Neural cell (in vitro differentiated cells): ENCODE results near the gene ITGAX. TPM values are rescaled to one million over a fixed set of nuclear protein-coding genes. Genes with fewer than 3 reads are reported as not detected.

Experiments
- H2AFZ ChIP-seq: fragments of 200-600, 300-800 bp; sonication (generic), shearing (Covaris generic); 2 replicates; pipeline ENCODE4 v1.6.0; 2014; ENCODE audit warnings: low read depth, mild to moderate bottlenecking, antibody characterized with exemption, low read length, moderate library complexity
- H3F3A ChIP-seq: fragments of 200-600 bp; shearing (Covaris generic); 2 replicates; pipeline ENCODE4 v1.6.1; 2016; ENCODE audit warnings: mild to moderate bottlenecking, moderate library complexity, mixed read lengths, antibody characterized with exemption, low read length; ENCODE audit not compliant: insufficient read depth, poor library complexity, severe bottlenecking
- H3K27ac ChIP-seq: fragments of 200-600, 300-800 bp; sonication (generic), shearing (Covaris generic); 2 replicates; pipeline ENCODE4 v1.5.1; 2014; ENCODE audit warnings: mild to moderate bottlenecking, low read length, moderate library complexity
- H3K27me3 ChIP-seq: fragments of 300-800, 200-600 bp; sonication (generic), shearing (Covaris generic); 2 replicates; pipeline ENCODE4 v1.6.0; 2014; ENCODE audit warnings: mild to moderate bottlenecking, low read depth, low read length, moderate library complexity; ENCODE audit not compliant: insufficient read depth
- H3K36me3 ChIP-seq: fragments of 300-800, 200-600 bp; sonication (generic), shearing (Covaris generic); 2 replicates; pipeline ENCODE4 v1.5.1; 2014; ENCODE audit warnings: mild to moderate bottlenecking, antibody characterized with exemption, low read length, moderate library complexity; ENCODE audit not compliant: insufficient read depth
- H3K4me2 ChIP-seq: fragments of 300-800, 200-600 bp; sonication (generic), shearing (Covaris generic); 2 replicates; pipeline ENCODE4 v1.6.0; 2014; ENCODE audit warnings: mild to moderate bottlenecking, low read length
- H3K4me3 ChIP-seq: fragments of 300-800, 200-600 bp; sonication (generic), shearing (Covaris generic); 2 replicates; pipeline ENCODE4 v1.5.1; 2014; ENCODE audit warnings: mild to moderate bottlenecking, low read length, moderate library complexity
- H3K79me2 ChIP-seq: fragments of 200-600 bp; shearing (Covaris generic); replicated peaks from 2 replicates; pipeline ENCODE4 v1.6.0; 2014; ENCODE audit warnings: mild to moderate bottlenecking, low read length, moderate library complexity; ENCODE audit not compliant: insufficient read depth
- H3K9ac ChIP-seq: fragments of 300-800, 200-600 bp; sonication (generic), shearing (Covaris generic); 2 replicates; pipeline ENCODE4 v1.6.1; 2016; ENCODE audit warnings: mild to moderate bottlenecking, low read length, mixed read lengths
- H3K9me2 ChIP-seq: fragments of 200-600 bp; shearing (Covaris generic); 2 replicates; pipeline ENCODE4 v1.6.1; 2016; ENCODE audit warnings: mild to moderate bottlenecking, low read length, mixed read lengths; ENCODE audit not compliant: insufficient read depth
- H3K9me3 ChIP-seq: fragments of 200-600, 300-800 bp; sonication (generic), shearing (Covaris generic); 2 replicates; pipeline ENCODE4 v1.6.1; 2016; ENCODE audit warnings: mild to moderate bottlenecking, mixed run types, low read length, moderate library complexity, mixed read lengths
- H4K20me1 ChIP-seq: fragments of 200-600 bp; shearing (Covaris generic); 2 replicates; pipeline ENCODE4 v1.6.1; 2016; ENCODE audit warnings: mild to moderate bottlenecking, mixed run types; ENCODE audit not compliant: insufficient read depth
- EP300 ChIP-seq: fragments of 450-650 bp; conservative IDR thresholded peaks from 2 replicates; pipeline ENCODE4 v1.6.1; 2014; ENCODE audit warnings: antibody characterized with exemption, mild to moderate bottlenecking, moderate library complexity; ENCODE audit not compliant: poor library complexity, severe bottlenecking
- EZH2 ChIP-seq: fragments of 200-600, 300-800 bp; shearing (Covaris generic), sonication (generic); IDR thresholded peaks from 2 replicates; pipeline ENCODE4 v1.6.1; 2014; ENCODE audit warnings: antibody characterized with exemption, low read length, borderline replicate concordance, mild to moderate bottlenecking; ENCODE audit not compliant: insufficient read depth, poor library complexity, severe bottlenecking
- MXI1 ChIP-seq: fragments of 450-650 bp; conservative IDR thresholded peaks from 2 replicates; pipeline ENCODE4 v1.6.1; 2014; ENCODE audit warnings: antibody characterized with exemption, mild to moderate bottlenecking; ENCODE audit not compliant: poor library complexity, severe bottlenecking
- POLR2AphosphoS5 ChIP-seq: IDR thresholded peaks from 2 replicates; pipeline ENCODE4 v1.6.1; 2012
- RAD21 ChIP-seq: fragments of 450-650 bp; conservative IDR thresholded peaks from 2 replicates; pipeline ENCODE4 v1.6.1; 2014; ENCODE audit warnings: antibody characterized with exemption, mild to moderate bottlenecking, moderate library complexity
- SMC3 ChIP-seq: fragments of 450-650 bp; conservative IDR thresholded peaks from 2 replicates; pipeline ENCODE4 v1.6.1; 2014; ENCODE audit warnings: antibody characterized with exemption, mild to moderate bottlenecking, moderate library complexity; ENCODE audit not compliant: poor library complexity
- TAF1 ChIP-seq: IDR thresholded peaks from 2 replicates; pipeline ENCODE4 v1.6.1; 2012; ENCODE audit warnings: low read depth
- polyA plus RNA-seq: library from polyadenylated mRNA; depleted of rRNA; stranded (reverse); fragments of >200 nt; gene quantifications from 2 replicates; pipeline ENCODE4 v1.2.3, GENCODE V29; 2014
- TF ChIP-seq, protein P1 (sequence below): fragments of 450-650 bp; IDR thresholded peaks from 2 replicates; pipeline ENCODE4 v1.5.1; 2014; ENCODE audit warnings: antibody characterized with exemption, mild to moderate bottlenecking, moderate library complexity; ENCODE audit not compliant: poor library complexity, severe bottlenecking
- TF ChIP-seq, protein P2 (sequence below): IDR thresholded peaks from 2 replicates; pipeline ENCODE4 v1.6.1; 2012; ENCODE audit warnings: borderline replicate concordance

The ITGAX gene
- polyA plus RNA-seq, 1 donor from 2014 or later: not detected

GRCh38 chr16:31413381-31413780 is 58.4 kb downstream of the ITGAX start:
- no peak for TF ChIP-seq EZH2
- TF ChIP-seq, protein P1, sequence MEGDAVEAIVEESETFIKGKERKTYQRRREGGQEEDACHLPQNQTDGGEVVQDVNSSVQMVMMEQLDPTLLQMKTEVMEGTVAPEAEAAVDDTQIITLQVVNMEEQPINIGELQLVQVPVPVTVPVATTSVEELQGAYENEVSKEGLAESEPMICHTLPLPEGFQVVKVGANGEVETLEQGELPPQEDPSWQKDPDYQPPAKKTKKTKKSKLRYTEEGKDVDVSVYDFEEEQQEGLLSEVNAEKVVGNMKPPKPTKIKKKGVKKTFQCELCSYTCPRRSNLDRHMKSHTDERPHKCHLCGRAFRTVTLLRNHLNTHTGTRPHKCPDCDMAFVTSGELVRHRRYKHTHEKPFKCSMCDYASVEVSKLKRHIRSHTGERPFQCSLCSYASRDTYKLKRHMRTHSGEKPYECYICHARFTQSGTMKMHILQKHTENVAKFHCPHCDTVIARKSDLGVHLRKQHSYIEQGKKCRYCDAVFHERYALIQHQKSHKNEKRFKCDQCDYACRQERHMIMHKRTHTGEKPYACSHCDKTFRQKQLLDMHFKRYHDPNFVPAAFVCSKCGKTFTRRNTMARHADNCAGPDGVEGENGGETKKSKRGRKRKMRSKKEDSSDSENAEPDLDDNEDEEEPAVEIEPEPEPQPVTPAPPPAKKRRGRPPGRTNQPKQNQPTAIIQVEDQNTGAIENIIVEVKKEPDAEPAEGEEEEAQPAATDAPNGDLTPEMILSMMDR: no peak
- no peak for TF ChIP-seq RAD21
- TF ChIP-seq SMC3: no peak
- no peak for TF ChIP-seq MXI1
- TF ChIP-seq EP300: no peak
- TF ChIP-seq TAF1: no peak
- TF ChIP-seq, protein P2, sequence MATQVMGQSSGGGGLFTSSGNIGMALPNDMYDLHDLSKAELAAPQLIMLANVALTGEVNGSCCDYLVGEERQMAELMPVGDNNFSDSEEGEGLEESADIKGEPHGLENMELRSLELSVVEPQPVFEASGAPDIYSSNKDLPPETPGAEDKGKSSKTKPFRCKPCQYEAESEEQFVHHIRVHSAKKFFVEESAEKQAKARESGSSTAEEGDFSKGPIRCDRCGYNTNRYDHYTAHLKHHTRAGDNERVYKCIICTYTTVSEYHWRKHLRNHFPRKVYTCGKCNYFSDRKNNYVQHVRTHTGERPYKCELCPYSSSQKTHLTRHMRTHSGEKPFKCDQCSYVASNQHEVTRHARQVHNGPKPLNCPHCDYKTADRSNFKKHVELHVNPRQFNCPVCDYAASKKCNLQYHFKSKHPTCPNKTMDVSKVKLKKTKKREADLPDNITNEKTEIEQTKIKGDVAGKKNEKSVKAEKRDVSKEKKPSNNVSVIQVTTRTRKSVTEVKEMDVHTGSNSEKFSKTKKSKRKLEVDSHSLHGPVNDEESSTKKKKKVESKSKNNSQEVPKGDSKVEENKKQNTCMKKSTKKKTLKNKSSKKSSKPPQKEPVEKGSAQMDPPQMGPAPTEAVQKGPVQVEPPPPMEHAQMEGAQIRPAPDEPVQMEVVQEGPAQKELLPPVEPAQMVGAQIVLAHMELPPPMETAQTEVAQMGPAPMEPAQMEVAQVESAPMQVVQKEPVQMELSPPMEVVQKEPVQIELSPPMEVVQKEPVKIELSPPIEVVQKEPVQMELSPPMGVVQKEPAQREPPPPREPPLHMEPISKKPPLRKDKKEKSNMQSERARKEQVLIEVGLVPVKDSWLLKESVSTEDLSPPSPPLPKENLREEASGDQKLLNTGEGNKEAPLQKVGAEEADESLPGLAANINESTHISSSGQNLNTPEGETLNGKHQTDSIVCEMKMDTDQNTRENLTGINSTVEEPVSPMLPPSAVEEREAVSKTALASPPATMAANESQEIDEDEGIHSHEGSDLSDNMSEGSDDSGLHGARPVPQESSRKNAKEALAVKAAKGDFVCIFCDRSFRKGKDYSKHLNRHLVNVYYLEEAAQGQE: no peak
- no peak for TF ChIP-seq POLR2AphosphoS5
- H3F3A ChIP-seq: no peaks in the 10 kb centered on the region
- H3K9ac ChIP-seq: no peak overlapping the region
- H3K9me2 ChIP-seq: no peaks in the 10 kb centered on the region
- no peaks in the 10 kb centered on the region for H4K20me1 ChIP-seq
- H3K4me2 ChIP-seq: no peak overlapping the region
- H3K4me3 ChIP-seq: no peak overlapping the region
- H3K27ac ChIP-seq: no peak overlapping the region
- H3K36me3 ChIP-seq: no peaks in the 10 kb centered on the region
- no peaks in the 10 kb centered on the region for H3K9me3 ChIP-seq
- H2AFZ ChIP-seq: no peak overlapping the region
- H3K79me2 ChIP-seq: no peaks in the 10 kb centered on the region
- H3K27me3 ChIP-seq: no peaks in the 10 kb centered on the region

DNA sequence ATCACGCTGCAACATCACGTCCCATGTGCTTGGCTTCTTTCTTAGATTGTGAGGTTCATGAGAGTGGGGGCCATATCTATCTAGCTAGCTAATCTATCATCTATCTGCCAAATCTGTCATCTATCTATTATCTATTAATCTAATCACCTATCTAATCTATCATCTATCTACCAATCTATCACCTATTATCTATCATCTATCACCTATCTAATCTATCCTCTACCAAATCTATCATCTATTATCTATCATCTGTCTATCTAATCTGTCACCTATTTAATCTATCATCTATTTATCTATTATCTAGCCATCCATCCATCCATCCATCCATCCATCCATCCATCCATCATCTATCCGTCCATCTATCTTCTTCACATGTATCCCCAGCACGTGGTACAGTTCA is 59.0 kb downstream of the ITGAX start:
- TF ChIP-seq EP300 (no peak), RAD21 (no peak), POLR2AphosphoS5 (no peak), SMC3 (no peak), EZH2 (no peak), TAF1 (no peak), MXI1 (no peak)
- TF ChIP-seq, protein P1: no peak
- TF ChIP-seq, protein P2: no peak
- no peaks in the 10 kb centered on the region for H3K36me3 ChIP-seq
- H2AFZ ChIP-seq: no peak overlapping the region
- no peaks in the 10 kb centered on the region for H3F3A ChIP-seq
- H3K27ac ChIP-seq: no peak overlapping the region
- no peaks in the 10 kb centered on the region for H3K27me3 ChIP-seq
- H3K79me2 ChIP-seq: no peaks in the 10 kb centered on the region
- no peak overlapping the region for H3K4me2 ChIP-seq
- H3K9me2 ChIP-seq: no peaks in the 10 kb centered on the region
- no peaks in the 10 kb centered on the region for H4K20me1 ChIP-seq
- H3K4me3 ChIP-seq: no peak overlapping the region
- no peaks in the 10 kb centered on the region for H3K9me3 ChIP-seq
- no peak overlapping the region for H3K9ac ChIP-seq
